Measurements from ENCODE around the gene SORCS2.

- TF ChIP-seq SUZ12 (IDR thresholded peaks at IDR 0.05) (no peak), TARDBP (IDR thresholded peaks at IDR 0.05) (no peak), FOXA1 (IDR thresholded peaks at IDR 0.05) (no peak), HDGF (IDR thresholded peaks at IDR 0.05; ENCODE audit: borderline replicate concordance) (no peak)
Measured at GRCh38 chr4:7328162-7328912, 136.0 kb downstream of the SORCS2 start.
